CD8-positive, alpha-beta memory T cell (primary cell): ENCODE data around the gene ITSN1. TPM values are rescaled to one million over a fixed set of nuclear protein-coding genes. Genes with fewer than 3 reads are reported as not detected.
A peak's percentile ranks its signal among the peaks of the same experiment; 100 is the strongest.

Source experiments
- CTCF ChIA-PET: fragments of 350-600 bp; sonication (Branson Sonifier 250); formaldehyde crosslinking; loops from one replicate; lab custom pipeline; 2021; ENCODE audit warnings: antibody characterized with exemption; lab: Charles Lee
- POLR2A ChIA-PET: fragments of 350-600 bp; sonication (Branson Sonifier 250); formaldehyde crosslinking; loops from one replicate; lab custom pipeline; 2021; ENCODE audit warnings: antibody characterized with exemption; lab: Charles Lee
- DNase-seq, 5 donors: peaks; one replicate each; pipeline versions ENCODE4 v3.0.0 to v3.0.0-alpha.2; 2020 to 2022; ENCODE audit warnings: mixed read lengths in 1 of 5
- H3K27ac ChIP-seq: one replicate; pipeline ENCODE4 v1.7.0; 2013; ENCODE audit warnings: low read depth, mild to moderate bottlenecking, low read length, moderate library complexity
- H3K27me3 ChIP-seq: 2 replicates; pipeline ENCODE4 v1.7.0; 2013; ENCODE audit warnings: low read length, mild to moderate bottlenecking; ENCODE audit not compliant: insufficient read depth, poor library complexity, severe bottlenecking
- H3K36me3 ChIP-seq: 2 replicates; pipeline ENCODE4 v1.7.0; 2013; ENCODE audit warnings: mild to moderate bottlenecking, low read length, moderate library complexity; ENCODE audit not compliant: insufficient read depth
- H3K4me1 ChIP-seq: 2 replicates; pipeline ENCODE4 v1.7.0; 2013; ENCODE audit warnings: mild to moderate bottlenecking, low read length, moderate library complexity; ENCODE audit not compliant: insufficient read depth
- H3K4me3 ChIP-seq: 2 replicates; pipeline ENCODE4 v1.7.0; 2013; ENCODE audit warnings: mild to moderate bottlenecking, low read length
- H3K9me3 ChIP-seq: 2 replicates; pipeline ENCODE4 v1.7.0; 2013; ENCODE audit warnings: mild to moderate bottlenecking, low read length
- H3K27ac Mint-ChIP-seq, 8 donors: one replicate each; pipeline ENCODE4 v1.8.0; 2020 to 2021; ENCODE audit warnings: mixed read lengths in 8 of 8, mild to moderate bottlenecking in 6 of 8, inconsistent platforms in 3 of 8, moderate library complexity in 3 of 8
- H3K27me3 Mint-ChIP-seq, 2 donors: one replicate each; pipeline ENCODE4 v1.8.0; 2020 to 2021; ENCODE audit warnings: mixed read lengths in 2 of 2, mild to moderate bottlenecking in 1 of 2, moderate library complexity in 1 of 2
- H3K36me3 Mint-ChIP-seq, 3 donors: one replicate each; pipeline ENCODE4 v1.8.0; 2020 to 2021; ENCODE audit warnings: mixed read lengths in 3 of 3, inconsistent platforms in 1 of 3, mild to moderate bottlenecking in 1 of 3
- H3K4me1 Mint-ChIP-seq, 3 donors: one replicate each; pipeline ENCODE4 v1.8.0; 2020 to 2021; ENCODE audit warnings: mixed read lengths in 3 of 3, inconsistent platforms in 1 of 3, mild to moderate bottlenecking in 1 of 3
- H3K4me3 Mint-ChIP-seq, 7 donors: one replicate each; pipeline ENCODE4 v1.8.0; 2020 to 2021; ENCODE audit warnings: mixed read lengths in 7 of 7, mild to moderate bottlenecking in 6 of 7, moderate library complexity in 4 of 7, inconsistent platforms in 2 of 7
- H3K9me3 Mint-ChIP-seq, 5 donors: one replicate each; pipeline ENCODE4 v1.8.0; 2020 to 2022; ENCODE audit warnings: mixed read lengths in 5 of 5, mild to moderate bottlenecking in 3 of 5, moderate library complexity in 2 of 5, inconsistent platforms in 1 of 5
- polyA plus RNA-seq: library from polyadenylated mRNA; unstranded; fragments of 300-500 nt; fragmentation: Illumina TruSeq; gene quantifications from one replicate; pipeline ENCODE4 v1.2.3, GENCODE V29; 2021
- total RNA-seq, 2 experiments: library from RNA; stranded (reverse); gene quantifications; one replicate each; pipeline ENCODE4 v1.2.3, GENCODE V29; 2021

Gene ITSN1
- total and polyA plus RNA-seq, 3 experiments from 2014 or later, result 2.7 to 5.5 (median 4.9) TPM

GRCh38 chr21:33947451-33948095, 305.3 kb downstream of the ITSN1 start:
- no peaks in the 10 kb centered on the region for H3K27me3 ChIP-seq
- peak overlapping the region; percentile 49 for H3K4me3 ChIP-seq
- H3K27me3 Mint-ChIP-seq, result peaks cover 0 to 5% of the 10 kb centered on the region in 2 donors
- H3K4me1 Mint-ChIP-seq, result peaks cover 76 to 93% (median 83%) of the 10 kb centered on the region in 3 donors
- POLR2A ChIA-PET, result interaction anchor here (0.8 to 4.1 kb wide), 16 partner anchors 10 to 861 kb away, joined by 3 to 174 read pairs (median 6); partner anchors contain the start of genes DONSON, MRPS6, SLC5A3 and TMEM50B
- no peaks in the 10 kb centered on the region for H3K9me3 ChIP-seq
- no peaks in the 10 kb centered on the region for H3K9me3 Mint-ChIP-seq
- H3K36me3 Mint-ChIP-seq, result peaks cover 13 to 52% (median 23%) of the 10 kb centered on the region in 3 donors
- peak overlapping the region; percentile 95 to 99 (median 98) for H3K27ac Mint-ChIP-seq
- peak overlapping the region; percentile 61 to 75 (median 71) for H3K4me3 Mint-ChIP-seq
- CTCF ChIA-PET, result interaction anchor here (1.0 to 5.7 kb wide), 11 partner anchors 9 to 403 kb away, joined by 3 to 104 read pairs (median 5); partner anchors contain the start of genes MRPS6 and SLC5A3
- no peaks in the 10 kb centered on the region for H3K36me3 ChIP-seq
- H3K27ac ChIP-seq, result peak overlapping the region; percentile 100
- peaks cover 74% of the 10 kb centered on the region for H3K4me1 ChIP-seq
- peak; percentile 78 to 95 (median 90) for DNase-seq

- H3K4me1 Mint-ChIP-seq, result peaks cover 76 to 94% (median 87%) of the 10 kb centered on the region in 3 donors
- ChIA-PET POLR2A (interaction anchor here (0.6 to 4.1 kb wide), 22 partner anchors 10 to 860 kb away, joined by 3 to 174 read pairs (median 6); partner anchors contain the start of genes DONSON, MRPS6, SLC5A3 and TMEM50B), CTCF (interaction anchor here (1.0 to 5.7 kb wide), 13 partner anchors 8 to 402 kb away, joined by 3 to 104 read pairs (median 5); partner anchors contain the start of genes MRPS6 and SLC5A3)
- Histone ChIP-seq H3K4me1 (peaks cover 80% of the 10 kb centered on the region), H3K36me3 (no peaks in the 10 kb centered on the region), H3K4me3 (peak overlapping the region; percentile 49), H3K27me3 (no peaks in the 10 kb centered on the region), H3K27ac (peak overlapping the region; percentile 100), H3K9me3 (no peaks in the 10 kb centered on the region)
- H3K27ac Mint-ChIP-seq, result peak overlapping the region; percentile 95 to 99 (median 98)
- peak overlapping the region; percentile 61 to 75 (median 71) for H3K4me3 Mint-ChIP-seq
- no peaks in the 10 kb centered on the region for H3K9me3 Mint-ChIP-seq
- H3K27me3 Mint-ChIP-seq, result peaks cover 0 to 5% of the 10 kb centered on the region in 2 donors
- H3K36me3 Mint-ChIP-seq, result peaks cover 12 to 53% (median 20%) of the 10 kb centered on the region in 3 donors
- peak; percentile 75 to 97 (median 94) for DNase-seq
Observed at GRCh38 chr21:33948096-33948950, 306.0 kb downstream of the ITSN1 start.

- peak overlapping the region; percentile 100 for H3K27ac ChIP-seq
- H3K27me3 Mint-ChIP-seq, result peaks cover 0 to 5% of the 10 kb centered on the region in 2 donors
- no peaks in the 10 kb centered on the region for H3K9me3 Mint-ChIP-seq
- no peaks in the 10 kb centered on the region for H3K9me3 ChIP-seq
- peak overlapping the region; percentile 95 to 99 (median 98) for H3K27ac Mint-ChIP-seq
- ChIA-PET POLR2A (interaction anchor here (0.9 to 4.1 kb wide), 15 partner anchors 11 to 469 kb away, joined by 3 to 174 read pairs (median 10); partner anchors contain the start of genes MRPS6, SLC5A3 and TMEM50B), CTCF (interaction anchor here (1.0 to 5.7 kb wide), 10 partner anchors 14 to 399 kb away, joined by 3 to 104 read pairs (median 6); no protein-coding TSS in a partner anchor)
- H3K4me3 Mint-ChIP-seq, result peak overlapping the region; percentile 61 to 79 (median 73)
- H3K4me1 Mint-ChIP-seq, result peaks cover 77 to 92% (median 89%) of the 10 kb centered on the region in 3 donors
- H3K27me3 ChIP-seq, result no peaks in the 10 kb centered on the region
- no peak for DNase-seq
- H3K36me3 ChIP-seq, result no peaks in the 10 kb centered on the region
- H3K4me1 ChIP-seq, result peaks cover 81% of the 10 kb centered on the region
- H3K4me3 ChIP-seq, result peak overlapping the region; percentile 16
- H3K36me3 Mint-ChIP-seq, result peaks cover 12 to 49% (median 17%) of the 10 kb centered on the region in 3 donors
Observed at GRCh38 chr21:33948951-33949444, 306.7 kb downstream of the ITSN1 start.

Other genes with a start within 250 kb of the ITSN1 start
- 1 to 10 TPM; 2.3 to 3.1 TPM for gene IFNGR2, start 239.1 kb upstream of the ITSN1 start, total RNA-seq
- 3.1 TPM for gene IFNGR2, start 239.1 kb upstream of the ITSN1 start, polyA plus RNA-seq
- gene TMEM50B, start 162.5 kb upstream of the ITSN1 start, total RNA-seq, result 10 to 100 TPM; 29.2 to 29.4 TPM
- gene TMEM50B, start 162.5 kb upstream of the ITSN1 start, polyA plus RNA-seq, result 56.2 TPM
- under 1 TPM; 0.60 to 0.63 TPM for gene DNAJC28, start 150.8 kb upstream of the ITSN1 start, total RNA-seq
- 1.7 TPM for gene DNAJC28, start 150.8 kb upstream of the ITSN1 start, polyA plus RNA-seq
- gene GART, start 100.4 kb upstream of the ITSN1 start, total RNA-seq, result 100 to 1,000 TPM; 194 to 196 TPM
- gene GART, start 100.4 kb upstream of the ITSN1 start, polyA plus RNA-seq, result 50.9 TPM
- gene SON, start 99.5 kb upstream of the ITSN1 start, total RNA-seq, result 100 to 1,000 TPM; 316 to 339 TPM
- gene SON, start 99.5 kb upstream of the ITSN1 start, polyA plus RNA-seq, result 715 TPM
- gene DONSON, start 53.8 kb upstream of the ITSN1 start, total RNA-seq, result 10 to 100 TPM; 38.0 to 41.0 TPM
- 3.3 TPM for gene DONSON, start 53.8 kb upstream of the ITSN1 start, polyA plus RNA-seq
- gene CRYZL1, start 760 bp upstream of the ITSN1 start, total RNA-seq, result 10 to 100 TPM; 30.6 to 31.1 TPM
- 34.9 TPM for gene CRYZL1, start 760 bp upstream of the ITSN1 start, polyA plus RNA-seq